HG03064 (cell line): ENCODE measurements around the gene FAM241B.

Experiments
- ATAC-seq: cut with Tn5 transposase; IDR thresholded peaks from one replicate; pipeline ENCODE4 v1.9.1; 2021; ENCODE audit warnings: low read depth; ENCODE audit not compliant: unreplicated experiment

Gene FAM241B

GRCh38 chr10:69633673-69634635, 3.9 kb downstream of the FAM241B start:
- no peak for ATAC-seq

- no peak for ATAC-seq
These were observed 4.8 kb downstream of the FAM241B start for GRCh38 chr10:69634759-69635425.

- ATAC-seq = no peak
These were observed 5.6 kb downstream of the FAM241B start for GRCh38 chr10:69635428-69636272.

DNA sequence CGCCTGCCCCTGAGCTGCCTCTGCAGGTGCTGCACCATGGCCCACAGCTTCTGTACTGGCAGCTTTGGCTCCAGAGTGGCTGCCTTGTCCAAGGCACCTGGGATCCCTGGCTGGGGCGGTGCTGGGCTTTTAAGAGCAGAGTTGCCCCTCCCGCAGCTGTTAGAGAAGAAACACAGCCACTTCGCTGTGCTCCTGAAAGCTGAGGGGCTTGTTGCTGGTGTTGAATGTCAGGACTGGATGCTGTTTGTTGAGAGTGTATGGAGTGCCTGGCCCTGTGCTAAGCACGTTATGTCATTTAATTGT, 6.2 kb downstream of the FAM241B start:
- ATAC-seq = no peak

DNA sequence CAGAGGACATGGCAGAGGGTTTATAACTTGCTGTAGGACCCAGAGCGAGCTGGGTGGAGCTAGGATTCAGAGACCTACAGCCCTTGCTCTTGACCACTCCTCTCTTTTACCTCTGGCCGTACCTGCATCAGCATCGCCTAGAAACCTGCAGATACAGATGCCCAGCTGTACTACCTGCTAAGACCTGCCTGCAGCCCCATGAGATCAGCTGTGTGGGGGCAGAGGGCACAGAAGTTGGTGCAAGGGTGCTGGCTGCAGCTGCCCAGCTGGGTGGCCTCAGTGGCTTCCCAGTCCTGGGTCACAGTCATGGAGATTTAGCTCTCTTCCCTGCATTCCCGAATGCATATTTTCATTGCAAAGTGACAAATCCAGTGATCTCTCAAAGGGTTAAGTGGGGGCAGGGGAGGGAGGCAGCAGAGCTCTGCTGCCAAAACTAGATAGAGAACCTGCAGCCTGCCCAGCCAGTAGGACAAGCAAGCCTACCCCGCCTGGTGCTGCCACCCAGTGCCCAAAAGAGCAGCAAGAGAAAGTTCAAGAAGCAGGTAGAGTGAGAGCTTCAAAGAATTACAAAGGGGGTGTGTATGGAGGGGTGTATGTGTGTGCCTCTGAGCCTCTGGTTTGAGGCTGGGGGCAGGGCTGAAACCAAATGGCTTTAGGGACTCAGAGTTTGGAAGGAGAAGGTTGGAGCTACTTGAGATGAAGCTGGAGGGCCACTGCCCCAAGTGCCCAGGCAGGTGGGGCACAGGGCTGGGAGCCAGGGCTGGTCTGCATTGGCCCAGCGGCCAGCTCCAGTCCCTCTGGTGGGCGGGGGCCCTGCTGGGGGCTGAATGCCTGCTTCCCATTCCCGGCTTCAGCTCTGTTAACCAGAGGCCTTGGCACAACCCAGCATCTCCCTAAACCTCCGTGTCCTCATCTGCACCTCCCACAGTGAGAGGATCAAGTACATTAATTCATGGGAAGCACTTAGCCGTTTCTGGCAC, 6.9 kb downstream of the FAM241B start:
- no peak for ATAC-seq

- ATAC-seq = no peak
These were observed 8.6 kb downstream of the FAM241B start for GRCh38 chr10:69638642-69639041.

GRCh38 chr10:69639291-69640195, 9.5 kb downstream of the FAM241B start:
- no peak for ATAC-seq

DNA sequence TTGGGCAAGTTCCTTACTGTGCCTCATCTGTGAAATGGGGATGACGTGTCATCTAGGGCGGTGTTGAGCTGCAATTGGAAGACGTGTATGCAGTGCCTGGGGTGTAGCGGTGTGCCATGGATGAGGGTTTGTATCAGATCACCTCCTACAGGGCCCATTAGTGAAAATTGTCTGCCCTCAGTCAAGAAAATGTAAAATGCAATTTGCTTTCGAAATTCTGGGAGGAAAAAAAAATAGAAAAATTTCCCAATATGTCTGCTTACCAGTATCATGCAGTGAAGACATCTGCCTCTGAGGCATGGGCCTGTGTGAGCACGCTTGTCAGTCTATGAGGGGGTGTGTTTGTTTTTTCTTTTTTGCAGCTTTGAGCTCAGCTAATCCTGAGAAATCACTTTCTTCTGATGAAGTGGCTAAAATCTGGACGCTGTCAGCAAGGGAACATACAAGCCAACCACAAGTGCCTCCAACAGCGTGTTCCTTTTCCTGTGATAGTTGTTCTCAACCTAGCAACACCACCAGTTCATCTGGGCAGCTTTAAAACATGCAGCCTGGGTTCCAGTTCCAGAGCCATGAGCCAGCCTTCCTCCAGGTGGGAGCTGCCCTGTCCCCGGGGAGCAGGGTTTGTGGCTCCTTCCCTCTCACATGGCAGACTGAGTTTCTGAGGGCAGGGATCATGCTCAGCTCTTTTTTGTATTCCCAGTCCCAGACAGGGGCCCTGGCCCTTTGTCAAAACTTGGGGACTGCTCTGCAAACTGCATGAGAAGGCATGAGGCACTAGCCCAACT, 10.3 kb downstream of the FAM241B start:
- no peak for ATAC-seq

DNA sequence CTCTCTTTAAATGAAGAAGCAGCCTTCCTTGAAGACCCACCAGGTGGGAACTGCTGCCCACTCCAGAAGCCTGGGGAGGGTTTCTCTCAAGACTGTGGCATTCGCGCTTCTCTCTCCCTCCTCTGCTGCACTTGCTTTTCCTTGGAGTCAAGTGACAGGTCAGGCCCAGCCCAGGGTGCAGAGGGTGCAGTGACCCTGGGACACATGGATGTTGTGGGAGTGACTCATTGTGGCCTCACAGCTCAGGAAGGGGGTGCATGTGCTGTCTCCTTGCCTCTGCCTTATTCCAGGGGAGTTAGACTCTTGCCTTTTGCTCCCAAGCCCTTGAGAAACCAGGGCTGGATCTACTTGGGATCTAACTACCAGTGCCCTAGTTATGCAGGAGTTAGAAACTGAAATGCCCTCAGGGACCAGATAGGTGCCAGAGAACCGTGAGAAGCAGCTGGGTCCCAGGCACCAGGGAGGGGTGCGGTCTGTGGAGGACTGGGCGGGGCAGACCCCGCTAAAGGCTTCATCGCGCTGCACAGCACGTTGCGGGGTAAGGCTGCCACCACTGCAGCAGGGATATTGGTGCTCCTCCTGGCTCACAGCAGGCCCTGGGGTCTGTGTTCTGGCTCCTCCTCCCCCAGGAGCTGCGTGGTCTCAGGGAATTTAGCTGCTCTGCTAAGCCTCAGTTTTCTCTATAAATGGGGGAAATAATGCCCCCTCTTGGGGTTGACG, 11.4 kb downstream of the FAM241B start:
- ATAC-seq = no peak

DNA sequence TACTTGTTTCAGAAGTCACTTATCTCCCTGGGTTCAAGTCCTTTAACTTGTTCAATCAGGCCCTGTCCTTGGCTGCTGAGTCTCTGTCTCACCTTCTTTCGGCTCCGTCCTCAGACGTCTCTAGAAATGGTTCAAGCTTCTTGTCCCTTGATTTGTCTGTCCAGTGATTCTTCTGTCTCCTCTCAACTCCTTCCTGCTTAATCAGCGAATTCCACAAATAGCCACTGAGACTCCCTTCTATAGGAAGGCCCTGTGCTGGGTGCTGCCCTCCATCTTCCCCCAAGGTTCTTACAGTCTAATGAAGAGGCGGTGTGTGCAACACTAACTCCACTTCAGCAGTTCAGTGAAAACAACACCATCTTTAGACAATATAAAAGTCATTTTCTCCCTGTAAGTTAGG, 12.7 kb downstream of the FAM241B start:
- ATAC-seq = no peak

GRCh38 chr10:69643779-69644657, 14.0 kb downstream of the FAM241B start:
- ATAC-seq = no peak

GRCh38 chr10:69644658-69645295, 14.7 kb downstream of the FAM241B start:
- no peak for ATAC-seq

- no peak for ATAC-seq
These were observed 15.5 kb downstream of the FAM241B start for GRCh38 chr10:69645296-69646184.

DNA sequence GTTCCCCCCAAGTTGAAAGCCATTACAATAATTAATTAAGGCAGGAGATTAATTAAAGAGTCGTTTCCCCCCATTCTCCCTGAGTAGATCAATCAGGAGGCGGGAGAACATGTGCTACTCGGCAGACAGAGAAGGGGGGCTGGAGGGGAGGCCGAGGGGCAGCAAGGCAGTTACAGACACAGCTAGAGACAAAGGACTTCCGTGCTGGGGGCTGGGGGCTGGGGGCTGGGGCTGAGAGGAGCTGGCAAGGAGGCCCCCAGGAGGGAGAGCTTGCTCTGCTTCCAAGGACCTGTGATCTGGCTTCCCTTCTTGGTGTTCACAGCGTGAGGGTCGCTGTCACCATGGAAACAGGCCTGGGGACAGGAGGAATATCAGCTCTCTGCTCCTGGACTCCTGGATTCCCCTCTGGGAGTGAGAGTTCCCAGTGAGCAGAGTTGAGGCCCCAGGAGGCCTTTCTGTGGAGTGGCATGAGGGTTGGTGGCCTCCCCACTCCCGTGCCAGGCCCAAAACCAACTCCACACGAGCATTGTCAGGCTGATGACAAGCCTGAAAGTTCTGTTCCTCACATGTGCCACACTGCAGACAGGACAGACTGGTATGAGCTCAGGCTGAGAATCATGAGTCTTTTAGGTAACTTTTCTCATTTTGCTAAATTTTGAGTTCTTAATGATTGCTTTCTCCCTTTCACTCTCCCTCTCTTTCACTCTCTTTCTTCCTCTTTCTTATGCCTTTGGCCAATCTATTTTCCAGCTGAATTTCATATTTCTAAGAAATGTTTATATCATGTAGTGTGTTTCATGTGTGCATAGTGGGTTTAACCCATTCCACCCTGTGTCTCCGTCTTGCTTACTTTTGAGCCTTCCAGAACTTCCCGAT, 16.4 kb downstream of the FAM241B start:
- ATAC-seq = no peak
